Fibroblast of the aortic adventitia (primary cell): ENCODE measurements around the gene ALB. TPM values are rescaled to one million over a fixed set of nuclear protein-coding genes. Genes with fewer than 3 reads are reported as not detected.

ENCODE experiments used
- DNase-seq: peaks from one replicate; pipeline ENCODE4 v3.0.0-alpha.2; 2010; ENCODE audit warnings: low read depth
- H3K4me3 ChIP-seq: 2 replicates; pipeline ENCODE4 v1.5.1; 2011; ENCODE audit warnings: low read depth, mild to moderate bottlenecking, control low read depth, low read length, moderate library complexity
- CTCF ChIP-seq: IDR thresholded peaks from 2 replicates; pipeline ENCODE4 v1.5.1; 2011; ENCODE audit warnings: mild to moderate bottlenecking, low read length, control low read depth, inconsistent platforms; ENCODE audit not compliant: insufficient read depth
- total RNA-seq: library from RNA; depleted of rRNA; stranded (reverse); fragments of >200 nt; gene quantifications from 2 replicates; pipeline ENCODE4 v1.2.3, GENCODE V29; 2012; ENCODE audit warnings: low replicate concordance

ALB gene
- total RNA-seq, 1 donor = not detected

DNA sequence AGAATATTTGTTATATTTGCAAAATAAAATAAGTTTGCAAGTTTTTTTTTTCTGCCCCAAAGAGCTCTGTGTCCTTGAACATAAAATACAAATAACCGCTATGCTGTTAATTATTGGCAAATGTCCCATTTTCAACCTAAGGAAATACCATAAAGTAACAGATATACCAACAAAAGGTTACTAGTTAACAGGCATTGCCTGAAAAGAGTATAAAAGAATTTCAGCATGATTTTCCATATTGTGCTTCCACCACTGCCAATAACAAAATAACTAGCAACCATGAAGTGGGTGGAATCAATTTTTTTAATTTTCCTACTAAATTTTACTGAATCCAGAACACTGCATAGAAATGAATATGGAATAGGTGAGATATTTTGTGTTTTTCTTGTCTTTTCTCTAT lies 31.9 kb downstream of the ALB start, which contains the start of gene AFP:
TSS of gene AFP (plus strand) at position 238 of the 400 bp plus-strand sequence. CDS start at position 280, 42 bp downstream.
- no peak for TF ChIP-seq CTCF
- H3K4me3 ChIP-seq = no peak within 1 kb of the TSS
- no peak for DNase-seq

- TF ChIP-seq CTCF = no peak
- H3K4me3 ChIP-seq = no peak overlapping the region
- no peak for DNase-seq
Observed at GRCh38 chr4:73436674-73437557, 32.8 kb downstream of the ALB start.

DNA sequence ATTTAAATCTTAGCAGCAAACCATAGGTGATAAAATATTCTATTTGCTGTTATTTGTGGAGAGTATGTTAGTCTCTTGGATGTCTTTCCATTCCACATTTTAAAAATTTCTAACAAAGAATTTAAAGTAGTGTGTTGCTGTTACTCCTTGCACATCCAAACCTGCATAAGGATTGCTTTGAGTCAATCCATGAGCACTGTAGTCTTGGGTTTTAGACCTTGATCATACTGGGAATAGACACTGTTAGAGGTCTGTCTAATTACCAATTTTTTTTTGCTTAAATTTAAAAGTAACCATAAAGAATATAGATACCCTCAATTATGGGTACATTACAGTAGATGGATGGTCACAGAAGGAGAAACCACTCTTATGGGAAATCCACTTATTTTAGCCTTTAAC lies 33.5 kb downstream of the ALB start:
- no peak for TF ChIP-seq CTCF
- DNase-seq = no peak
- no peak overlapping the region for H3K4me3 ChIP-seq

DNA sequence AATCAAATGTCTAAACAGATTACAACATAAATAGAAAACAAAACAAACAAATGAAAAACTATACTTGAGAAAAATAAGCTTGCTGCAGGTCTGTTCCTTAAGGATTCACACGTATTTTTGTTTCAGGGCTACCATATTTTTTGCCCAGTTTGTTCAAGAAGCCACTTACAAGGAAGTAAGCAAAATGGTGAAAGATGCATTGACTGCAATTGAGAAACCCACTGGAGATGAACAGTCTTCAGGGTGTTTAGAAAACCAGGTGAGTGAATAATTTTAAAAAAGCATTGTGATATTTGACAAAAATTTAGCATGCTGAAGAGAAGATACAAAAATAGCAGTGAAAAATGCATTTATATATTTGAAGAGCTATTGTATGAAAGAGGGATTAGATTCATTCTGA lies 34.0 kb downstream of the ALB start:
- H3K4me3 ChIP-seq = no peak overlapping the region
- no peak for DNase-seq
- TF ChIP-seq CTCF = no peak

GRCh38 chr4:73438582-73439215 lies 34.6 kb downstream of the ALB start:
- TF ChIP-seq CTCF = no peak
- H3K4me3 ChIP-seq = no peak overlapping the region
- no peak for DNase-seq

DNA sequence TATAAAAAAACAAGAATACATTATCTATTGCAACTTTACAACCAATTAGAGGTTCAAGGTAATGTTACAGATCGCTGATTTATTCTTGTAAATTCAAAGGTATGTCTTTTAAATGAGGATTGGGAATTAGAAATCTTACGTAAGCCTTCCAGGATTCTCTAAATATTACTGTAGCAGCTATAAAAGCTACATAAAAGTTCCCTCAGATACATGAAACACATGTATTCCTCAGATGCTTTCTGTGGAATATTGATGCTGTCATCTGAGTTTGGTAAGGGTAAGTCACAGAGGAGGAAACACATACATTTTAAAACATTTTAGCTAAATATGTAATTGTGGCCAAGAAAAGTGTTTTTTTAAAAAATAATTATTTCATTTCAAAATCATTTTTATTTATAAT lies 35.4 kb downstream of the ALB start:
- DNase-seq = no peak

More for the DNA sequence above, 35.4 kb downstream of the ALB start:
- TF ChIP-seq CTCF = no peak
- no peak overlapping the region for H3K4me3 ChIP-seq
